Measurements from ENCODE around the gene ATP11A.

GRCh38 chr13:112759053-112759452, 69.2 kb downstream of the ATP11A start:
- TF ChIP-seq POLR2A (IDR thresholded peaks at IDR 0.05; ENCODE audit: low read length) (no peak), GATA1 (IDR thresholded peaks at IDR 0.05; ENCODE audit: low read depth, low read length) (no peak)

All from erythroblast (primary cell).